COR-L47 (cell line): ENCODE measurements around the gene SPOCK1.

Experiments
- DNase-seq: peaks from one replicate; lab custom pipeline; 2025; lab: John Stamatoyannopoulos, UW

Gene SPOCK1

GRCh38 chr5:137105351-137106035 lies 393.6 kb downstream of the SPOCK1 start:
- DNase-seq, result peak; percentile 3

DNA sequence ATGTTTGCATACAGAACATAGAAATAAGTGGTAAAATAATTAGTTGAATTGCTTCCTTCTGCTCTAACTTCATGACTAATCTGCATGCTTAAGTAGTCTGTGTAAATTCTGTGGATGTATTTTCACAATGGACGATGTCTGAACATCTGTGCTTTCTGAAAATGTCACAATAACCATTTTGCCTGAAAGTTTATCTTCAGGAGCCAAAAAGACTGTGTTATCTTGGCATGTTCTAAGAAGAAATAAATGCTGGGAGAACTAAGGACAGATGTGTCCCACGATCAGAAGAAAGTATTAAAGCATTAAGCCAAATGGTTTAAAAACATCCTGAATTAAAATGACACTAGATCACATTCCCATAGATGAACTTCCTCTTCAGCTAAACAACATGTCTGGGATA lies 397.6 kb downstream of the SPOCK1 start:
- DNase-seq, result no peak

DNA sequence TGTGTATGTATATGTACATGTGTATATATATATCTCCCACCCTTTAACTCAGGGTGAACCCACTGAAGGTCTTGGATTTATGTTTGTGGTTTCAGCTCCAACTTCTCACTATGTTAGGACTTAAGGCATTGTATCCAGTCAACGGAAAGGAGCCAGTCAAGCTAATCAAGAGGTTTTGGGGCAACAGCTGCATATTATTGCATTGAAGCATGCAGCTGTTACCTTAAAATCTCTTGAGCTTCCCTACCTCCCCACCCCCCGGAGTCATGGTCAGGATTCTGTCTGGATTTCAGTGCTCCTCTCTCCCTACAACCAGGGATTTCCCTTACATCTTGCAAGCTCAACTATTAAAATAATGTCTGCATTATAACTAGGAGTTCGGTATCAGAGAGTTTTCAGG lies 399.5 kb downstream of the SPOCK1 start:
- DNase-seq, result no peak

DNA sequence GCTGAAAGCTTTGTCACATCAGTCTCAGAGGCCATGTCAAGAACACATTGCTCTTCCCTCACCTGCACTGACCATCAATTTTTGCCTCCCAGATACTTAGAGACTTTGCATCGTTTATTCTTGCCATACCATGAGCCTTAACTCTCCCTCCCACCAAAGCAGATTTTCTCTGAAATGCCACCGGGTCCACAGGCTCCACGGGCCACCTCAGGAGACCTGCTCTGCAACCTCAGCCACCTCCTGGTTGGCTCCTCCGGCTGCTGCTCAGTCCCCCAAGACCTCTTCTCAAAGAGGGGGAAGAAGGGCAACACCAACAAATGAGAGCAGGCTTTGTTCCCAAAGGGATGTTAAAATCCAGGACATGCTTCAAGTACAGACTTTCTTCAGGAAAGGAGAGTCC lies 400.5 kb downstream of the SPOCK1 start:
- DNase-seq, result no peak

- DNase-seq, result no peak
Measured at GRCh38 chr5:137098238-137098637, 400.9 kb downstream of the SPOCK1 start.

GRCh38 chr5:137097203-137097602 lies 401.9 kb downstream of the SPOCK1 start:
- no peak for DNase-seq

GRCh38 chr5:137096149-137097103 lies 402.7 kb downstream of the SPOCK1 start:
- no peak for DNase-seq

- DNase-seq, result no peak
Measured at GRCh38 chr5:137095597-137095996, 403.5 kb downstream of the SPOCK1 start.

DNA sequence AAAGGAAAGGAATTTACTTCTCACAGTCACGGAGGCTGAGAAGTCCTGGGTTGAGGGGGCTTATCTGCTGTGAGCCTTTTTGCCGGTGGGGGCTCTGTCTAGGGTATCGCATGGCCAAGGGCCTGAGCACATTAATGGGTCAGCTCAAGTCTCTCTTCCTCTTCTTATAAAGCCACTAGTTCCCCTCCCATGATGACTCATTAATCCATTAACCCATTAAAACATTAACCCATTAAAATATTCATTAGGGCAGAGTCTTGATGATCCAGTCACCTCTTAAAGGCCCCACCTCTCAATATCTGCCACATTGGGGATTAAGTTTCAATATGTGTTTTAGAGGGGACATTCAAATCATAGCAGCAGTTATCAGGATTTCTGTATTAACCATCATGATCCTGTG lies 406.3 kb downstream of the SPOCK1 start:
- DNase-seq, result no peak

DNA sequence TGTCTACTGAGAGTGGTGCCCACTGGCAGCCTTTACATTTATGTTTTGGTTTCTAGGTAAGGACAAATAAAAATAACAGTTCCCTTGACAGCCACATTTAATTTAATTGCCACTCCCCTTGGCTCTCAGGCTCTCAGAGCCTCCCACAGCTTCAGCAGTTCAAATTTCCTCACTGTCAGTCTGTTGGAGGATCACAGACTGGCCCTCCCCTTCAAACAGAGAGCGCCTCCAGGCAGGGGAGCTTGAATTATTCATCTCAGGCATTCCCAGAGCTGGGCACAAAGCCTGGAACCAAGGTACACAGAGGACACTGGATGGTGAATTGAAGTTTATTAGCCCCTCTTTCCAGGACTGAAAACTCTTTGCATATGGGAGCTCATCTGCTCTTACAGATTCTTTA lies 407.7 kb downstream of the SPOCK1 start:
- peak; percentile 86 for DNase-seq

- DNase-seq, result peak; percentile 71
Measured at GRCh38 chr5:137090721-137091120, 408.4 kb downstream of the SPOCK1 start.

- DNase-seq, result no peak
Measured at GRCh38 chr5:137090151-137090550, 409.0 kb downstream of the SPOCK1 start.

- no peak for DNase-seq
Measured at GRCh38 chr5:137088175-137088574, 411.0 kb downstream of the SPOCK1 start.

- DNase-seq, result no peak
Measured at GRCh38 chr5:137086342-137086741, 412.8 kb downstream of the SPOCK1 start.

GRCh38 chr5:137085206-137085605 lies 413.9 kb downstream of the SPOCK1 start:
- DNase-seq, result no peak

DNA sequence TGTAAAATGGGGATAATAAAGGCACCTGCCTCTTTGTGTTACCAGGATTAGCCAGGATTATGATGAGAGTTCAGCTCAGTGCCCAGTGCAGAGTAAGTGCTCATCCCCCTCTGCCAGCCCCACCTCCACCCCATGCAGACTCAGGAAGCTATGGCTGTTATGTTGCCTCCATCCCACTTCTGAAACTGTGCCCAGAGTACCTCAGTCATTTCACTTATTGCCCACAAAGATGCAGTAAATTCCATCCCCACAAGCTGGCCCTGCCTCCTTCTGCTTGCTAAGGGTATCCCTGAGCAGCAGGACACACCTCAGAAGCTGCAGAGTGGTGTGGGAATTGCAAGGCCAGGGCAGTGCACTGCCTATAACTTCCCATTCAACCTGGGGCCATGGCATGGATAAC lies 415.1 kb downstream of the SPOCK1 start:
- no peak for DNase-seq

DNA sequence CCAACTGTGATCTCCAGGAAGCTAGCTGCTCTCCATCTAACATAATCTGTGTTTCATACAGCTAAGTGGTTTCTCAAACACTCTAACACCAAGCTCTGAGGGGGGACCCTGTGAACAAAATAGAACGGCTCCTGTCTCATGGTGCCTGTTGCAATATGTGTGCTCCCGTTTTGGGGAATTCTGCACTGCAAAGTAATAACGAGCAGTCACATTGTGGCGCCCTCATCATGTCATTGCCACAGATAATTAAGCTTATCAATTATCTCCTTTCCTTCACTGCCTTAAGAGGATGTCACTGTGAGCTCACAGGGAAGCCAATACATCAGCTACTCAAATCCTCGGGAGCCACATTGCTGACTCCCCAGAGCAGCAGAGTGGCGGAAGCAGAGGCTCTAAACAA lies 416.2 kb downstream of the SPOCK1 start:
- DNase-seq, result no peak

GRCh38 chr5:137078171-137078665 lies 420.9 kb downstream of the SPOCK1 start:
- peak; percentile 59 for DNase-seq

DNA sequence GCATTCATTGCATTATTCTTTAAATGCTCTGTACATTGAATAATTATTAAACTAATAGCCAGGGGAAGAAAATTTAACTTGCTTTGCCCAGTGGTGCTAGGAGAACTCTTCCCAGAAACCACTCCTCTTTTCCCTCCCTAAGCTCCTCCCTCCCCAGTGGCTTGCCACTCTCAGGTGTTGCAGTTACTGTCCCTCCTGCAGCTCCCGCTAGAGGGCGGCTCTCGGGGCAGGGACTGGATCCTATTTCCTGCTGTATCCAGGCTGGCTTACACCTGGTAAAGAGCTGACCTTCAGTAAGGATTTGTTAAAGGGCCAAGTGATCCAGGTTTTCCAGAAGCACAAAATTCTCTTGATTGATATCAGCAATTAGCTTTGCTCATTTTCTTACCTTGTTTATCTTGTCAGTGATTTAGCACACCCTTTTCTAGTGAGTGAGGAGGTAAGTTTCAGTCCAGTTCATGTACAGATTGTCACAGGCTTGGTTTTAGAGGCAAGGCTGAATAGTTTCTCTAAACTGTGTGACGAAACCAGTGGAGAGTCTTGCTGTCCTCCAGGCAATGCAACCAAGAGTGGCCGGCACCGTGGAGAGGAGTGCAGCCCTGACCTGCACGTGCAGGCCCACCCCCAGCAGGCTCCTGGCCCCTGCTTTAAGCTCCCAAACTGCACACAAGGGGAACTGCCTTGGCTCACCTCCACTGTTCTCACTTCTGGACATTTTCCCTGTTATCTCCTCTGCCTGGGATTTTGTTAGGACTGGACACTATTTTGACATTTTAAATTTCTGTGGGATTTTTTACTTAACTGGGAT lies 423.8 kb downstream of the SPOCK1 start:
- peak; percentile 76 for DNase-seq

DNA sequence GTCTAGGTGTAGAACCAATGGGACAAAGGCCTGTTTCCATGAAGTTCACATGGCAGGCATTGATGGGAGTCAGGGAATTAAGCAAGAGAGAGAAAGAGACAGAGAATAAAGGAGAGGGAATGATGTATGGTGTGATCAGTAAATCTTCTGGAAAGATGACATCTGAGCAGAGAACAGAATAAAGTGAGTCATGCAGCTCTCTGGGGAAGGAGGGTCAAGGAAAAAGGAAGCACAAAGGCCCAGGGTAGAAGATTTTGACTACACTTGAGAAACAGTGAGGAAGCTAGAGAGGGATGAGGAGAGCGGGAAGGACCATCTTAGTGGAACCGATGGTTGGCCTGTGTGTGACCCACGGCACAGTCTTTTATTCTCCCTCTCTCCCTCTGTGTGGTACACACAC lies 425.9 kb downstream of the SPOCK1 start:
- no peak for DNase-seq

- no peak for DNase-seq
Measured at GRCh38 chr5:137072361-137073115, 426.6 kb downstream of the SPOCK1 start.
